ENCODE measurements around the gene SUPT5H.
"Not testable (repeated sequence)": the region's sequence is repeated elsewhere in the genome, so short reads cannot be mapped to it uniquely, and the experiment has no call there.

SUPT5H gene

DNA sequence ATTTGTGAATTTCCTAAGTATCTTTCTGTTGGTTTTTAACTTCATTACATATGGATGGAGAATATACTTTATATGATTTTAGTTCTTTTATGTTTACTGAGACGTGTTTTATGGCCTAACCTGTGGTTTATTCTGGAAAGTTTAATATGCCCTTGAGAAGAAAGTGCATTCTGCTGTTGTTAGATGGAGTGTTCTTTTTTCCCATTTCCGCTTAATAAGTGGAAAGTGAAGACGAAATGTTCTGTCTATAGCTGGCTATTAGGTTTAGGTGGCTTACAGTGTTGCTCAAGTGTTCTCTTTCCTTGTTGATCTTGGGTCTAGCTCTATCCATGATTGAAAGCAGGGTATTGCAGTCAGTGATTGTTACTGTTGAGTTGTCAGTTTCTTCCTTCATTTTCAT, 18.0 kb downstream of the SUPT5H start:
- peak overlapping the region; percentile 0 for H3K27ac Mint-ChIP-seq
- no peaks in the 10 kb centered on the region for H3K9me3 Mint-ChIP-seq
- H3K27me3 Mint-ChIP-seq = no peaks in the 10 kb centered on the region
- no peaks in the 10 kb centered on the region for H3K4me1 Mint-ChIP-seq (ENCODE audit: low read depth)
- no peak overlapping the region for H3K4me3 Mint-ChIP-seq
- peaks cover 73% of the 10 kb centered on the region for H3K36me3 Mint-ChIP-seq (ENCODE audit: low read depth)

DNA sequence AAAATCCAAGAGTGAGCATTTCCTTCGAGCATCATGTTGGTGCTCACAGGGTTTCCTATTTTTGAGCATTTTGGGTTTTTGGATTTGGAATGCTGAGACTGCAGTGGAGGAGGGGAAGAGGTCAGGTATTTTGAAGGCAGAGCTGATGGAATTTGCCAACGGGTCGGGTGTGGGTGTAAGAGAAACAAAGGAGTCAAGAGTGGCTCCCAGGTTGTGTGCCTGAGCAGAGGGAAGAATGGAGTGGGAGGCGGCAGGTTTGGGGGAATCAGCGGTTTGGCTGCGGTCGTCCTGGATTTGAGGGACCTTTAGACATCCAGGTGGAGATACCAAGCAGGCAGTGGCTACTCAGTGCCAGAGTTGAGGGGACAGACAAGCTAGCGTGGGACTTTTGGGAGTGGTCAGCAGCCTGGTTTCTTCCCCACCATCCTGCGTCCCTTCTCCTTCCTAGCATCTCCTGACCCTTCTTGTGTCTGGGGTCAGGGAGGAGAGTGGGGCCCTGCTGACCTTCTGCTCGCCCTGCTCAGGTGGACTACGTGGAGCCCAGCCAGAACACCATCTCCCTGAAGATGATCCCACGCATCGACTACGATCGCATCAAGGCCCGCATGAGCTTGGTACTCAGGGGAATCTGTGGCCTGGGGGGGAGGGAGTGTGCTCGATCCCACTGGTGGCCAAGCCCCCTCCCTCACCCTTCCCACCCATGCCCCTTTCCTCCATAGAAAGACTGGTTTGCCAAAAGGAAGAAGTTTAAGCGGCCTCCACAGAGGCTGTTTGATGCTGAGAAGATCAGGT, 20.8 kb downstream of the SUPT5H start:
- Mint-ChIP-seq H3K4me3 (no peak overlapping the region), H3K36me3 (ENCODE audit: low read depth) (peaks cover 79% of the 10 kb centered on the region), H3K4me1 (ENCODE audit: low read depth) (peaks cover 19% of the 10 kb centered on the region), H3K27me3 (no peaks in the 10 kb centered on the region), H3K27ac (no peak overlapping the region), H3K9me3 (no peaks in the 10 kb centered on the region)

DNA sequence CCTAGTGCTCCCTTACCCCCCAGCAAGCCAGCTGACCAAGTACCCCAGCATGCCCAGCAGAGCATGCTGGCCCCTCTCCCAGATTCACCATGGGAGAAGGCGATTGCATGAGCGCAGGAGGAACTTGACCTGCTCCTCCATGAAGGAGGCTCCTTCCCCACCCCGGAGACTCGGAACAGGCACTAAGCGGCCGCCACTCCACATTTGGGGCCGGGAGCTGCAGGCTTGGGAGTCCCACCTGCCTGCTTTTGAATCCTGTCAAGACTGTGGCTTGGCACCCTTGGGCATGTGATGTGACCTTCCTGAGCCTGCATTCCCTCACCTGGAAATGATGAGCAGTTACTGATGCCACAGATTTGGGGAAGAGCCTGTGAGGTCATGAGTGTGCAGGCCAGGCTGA, 22.6 kb downstream of the SUPT5H start:
- Mint-ChIP-seq H3K9me3 (no peaks in the 10 kb centered on the region), H3K27ac (no peak overlapping the region), H3K4me3 (no peak overlapping the region), H3K36me3 (ENCODE audit: low read depth) (peaks cover 85% of the 10 kb centered on the region), H3K4me1 (ENCODE audit: low read depth) (peaks cover 33% of the 10 kb centered on the region), H3K27me3 (no peaks in the 10 kb centered on the region)

DNA sequence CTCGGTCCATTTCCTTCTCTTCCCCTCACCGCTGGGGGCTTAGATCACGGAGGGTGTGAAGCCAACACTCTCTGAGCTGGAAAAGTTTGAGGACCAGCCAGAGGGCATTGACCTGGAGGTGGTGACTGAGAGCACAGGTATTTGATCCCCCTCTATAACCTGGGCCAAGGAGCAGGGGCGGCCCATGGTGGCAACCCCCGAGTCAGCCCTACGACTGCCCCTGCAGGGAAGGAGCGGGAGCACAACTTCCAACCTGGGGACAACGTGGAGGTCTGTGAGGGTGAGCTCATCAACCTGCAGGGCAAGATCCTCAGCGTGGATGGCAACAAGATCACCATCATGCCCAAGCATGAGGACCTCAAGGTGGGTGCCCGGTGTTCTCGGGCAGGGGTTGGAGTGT, 23.7 kb downstream of the SUPT5H start:
- peaks cover 33% of the 10 kb centered on the region for H3K4me1 Mint-ChIP-seq (ENCODE audit: low read depth)
- H3K4me3 Mint-ChIP-seq = no peak overlapping the region
- peak overlapping the region; percentile 94 for H3K27ac Mint-ChIP-seq
- no peaks in the 10 kb centered on the region for H3K9me3 Mint-ChIP-seq
- no peaks in the 10 kb centered on the region for H3K27me3 Mint-ChIP-seq
- H3K36me3 Mint-ChIP-seq (ENCODE audit: low read depth) = peaks cover 83% of the 10 kb centered on the region

DNA sequence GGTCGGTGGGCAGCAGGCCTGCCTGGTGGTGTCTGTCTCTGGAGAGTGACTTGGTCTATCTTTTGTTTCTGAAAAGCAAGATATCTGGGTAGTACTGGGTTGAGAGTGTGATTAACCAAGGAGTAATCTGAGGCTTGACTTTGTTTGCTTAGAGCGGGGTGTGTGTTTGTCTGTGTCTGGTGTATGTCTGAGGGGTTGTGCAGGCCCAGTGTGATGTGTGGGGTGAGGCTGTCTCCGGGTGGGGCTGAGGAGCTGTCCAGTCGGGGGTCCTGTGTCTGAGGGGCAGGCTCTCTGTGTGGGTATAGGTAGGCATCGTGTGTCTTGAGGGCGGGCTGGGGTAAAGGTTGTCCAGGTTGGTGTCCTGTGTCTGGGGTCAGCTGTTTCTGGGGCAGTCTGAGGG, 24.2 kb downstream of the SUPT5H start:
- peaks cover 33% of the 10 kb centered on the region for H3K4me1 Mint-ChIP-seq (ENCODE audit: low read depth)
- peaks cover 86% of the 10 kb centered on the region for H3K36me3 Mint-ChIP-seq (ENCODE audit: low read depth)
- no peaks in the 10 kb centered on the region for H3K9me3 Mint-ChIP-seq
- peak overlapping the region; percentile 94 for H3K27ac Mint-ChIP-seq
- no peak overlapping the region for H3K4me3 Mint-ChIP-seq
- no peaks in the 10 kb centered on the region for H3K27me3 Mint-ChIP-seq

DNA sequence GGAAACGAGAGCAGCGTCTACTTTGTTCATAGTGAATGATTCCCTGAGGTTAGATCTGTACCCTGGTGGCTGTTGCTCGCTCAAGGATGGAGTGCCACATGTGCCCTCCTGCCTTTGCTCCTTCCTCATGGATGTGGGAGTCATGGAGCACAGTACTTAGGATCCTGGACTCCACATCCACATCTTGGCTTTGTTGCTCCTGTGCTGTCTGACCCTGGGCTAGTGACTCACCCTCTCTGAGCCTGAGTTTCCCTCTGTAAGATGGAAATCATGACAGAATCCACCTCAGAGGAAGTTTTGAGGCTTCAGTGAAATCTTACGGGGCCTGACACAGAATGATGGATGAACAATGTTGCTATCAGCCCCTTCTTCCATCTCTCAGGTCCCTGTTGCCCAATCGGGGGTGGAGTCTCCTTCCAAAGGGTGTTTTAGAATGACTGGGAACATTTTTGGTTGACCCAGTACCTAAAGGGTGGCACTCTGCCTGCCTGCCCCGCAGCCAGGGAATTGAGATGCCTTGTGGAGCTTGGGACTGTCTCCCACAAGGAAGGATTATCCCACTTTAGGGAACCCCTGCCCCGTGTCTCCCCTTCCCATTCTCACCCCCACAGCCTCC, 25.4 kb downstream of the SUPT5H start:
- H3K36me3 Mint-ChIP-seq (ENCODE audit: low read depth) = peaks cover 83% of the 10 kb centered on the region
- H3K27ac Mint-ChIP-seq = peak overlapping the region; percentile 94
- H3K4me3 Mint-ChIP-seq = peak overlapping the region; percentile 11

DNA sequence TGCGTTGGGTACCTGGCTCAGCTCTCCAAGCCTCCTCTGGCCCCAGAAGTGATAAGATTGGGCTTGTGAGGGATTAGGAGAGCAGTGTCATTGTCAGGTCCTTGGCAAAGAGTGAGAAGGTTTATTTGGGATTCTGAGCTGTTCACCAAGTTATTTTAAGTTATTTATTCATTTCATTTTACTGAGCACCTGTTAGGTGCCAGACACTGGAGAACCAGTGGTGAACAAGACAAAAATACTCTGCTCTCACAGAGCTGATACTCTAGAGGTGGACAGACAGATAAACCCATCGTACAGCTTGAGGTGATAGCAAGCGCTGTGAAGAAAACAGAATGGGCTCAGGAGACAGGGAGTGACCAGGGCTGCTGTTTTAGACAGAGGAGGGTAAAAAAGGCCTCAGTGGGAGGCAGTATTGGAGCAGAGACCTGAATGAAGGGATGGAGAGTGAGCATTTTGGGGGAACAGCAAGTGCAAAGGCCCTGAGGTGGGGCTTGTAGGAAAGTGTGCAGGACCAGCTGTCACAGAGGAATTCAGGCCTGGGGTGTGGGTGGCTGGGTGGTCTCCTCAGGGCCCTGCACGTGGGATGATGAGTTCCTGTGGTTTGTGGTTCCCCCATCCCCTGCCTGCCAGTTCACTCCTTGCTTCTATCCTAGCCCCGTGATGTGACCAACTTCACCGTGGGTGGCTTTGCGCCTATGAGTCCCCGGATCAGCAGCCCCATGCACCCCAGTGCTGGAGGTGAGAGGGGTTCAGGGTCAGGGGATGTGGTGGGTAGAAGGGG, 26.6 kb downstream of the SUPT5H start:
- Mint-ChIP-seq H3K4me3 (peak overlapping the region; percentile 19), H3K36me3 (ENCODE audit: low read depth) (peaks cover 81% of the 10 kb centered on the region), H3K9me3 (no peaks in the 10 kb centered on the region), H3K4me1 (ENCODE audit: low read depth) (peaks cover 33% of the 10 kb centered on the region), H3K27me3 (no peaks in the 10 kb centered on the region), H3K27ac (peak overlapping the region; percentile 94)

More for the DNA sequence above, 25.4 kb downstream of the SUPT5H start:
- Mint-ChIP-seq H3K4me1 (ENCODE audit: low read depth) (peaks cover 33% of the 10 kb centered on the region), H3K9me3 (no peaks in the 10 kb centered on the region), H3K27me3 (no peaks in the 10 kb centered on the region)

DNA sequence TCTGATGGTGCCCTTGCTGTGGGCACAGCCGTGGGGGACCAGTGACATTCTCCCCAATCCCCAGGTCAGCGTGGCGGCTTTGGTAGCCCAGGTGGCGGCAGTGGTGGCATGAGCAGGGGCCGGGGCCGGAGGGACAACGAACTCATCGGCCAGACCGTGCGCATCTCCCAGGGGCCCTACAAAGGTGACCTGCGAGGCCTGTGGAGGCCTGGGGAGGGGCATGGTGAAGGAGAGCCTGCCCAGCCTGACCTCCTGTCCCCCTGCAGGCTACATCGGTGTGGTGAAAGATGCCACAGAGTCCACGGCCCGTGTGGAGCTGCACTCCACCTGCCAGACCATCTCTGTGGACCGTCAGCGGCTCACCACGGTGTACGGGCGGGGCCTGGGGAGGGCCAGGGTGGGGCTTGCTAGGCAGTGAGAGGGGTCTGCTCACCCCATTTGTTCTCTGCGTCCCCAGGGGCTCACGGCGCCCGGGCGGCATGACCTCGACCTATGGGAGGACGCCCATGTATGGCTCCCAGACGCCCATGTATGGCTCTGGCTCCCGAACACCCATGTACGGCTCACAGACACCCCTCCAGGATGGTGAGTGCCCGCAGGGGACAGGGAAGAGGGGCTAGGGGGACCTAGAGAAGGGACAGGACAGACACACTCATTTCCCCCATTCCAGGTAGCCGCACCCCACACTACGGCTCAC, 27.5 kb downstream of the SUPT5H start:
- Mint-ChIP-seq H3K4me3 (no peak overlapping the region), H3K36me3 (ENCODE audit: low read depth) (peaks cover 72% of the 10 kb centered on the region), H3K27me3 (no peaks in the 10 kb centered on the region), H3K9me3 (no peaks in the 10 kb centered on the region), H3K27ac (peak overlapping the region; percentile 94), H3K4me1 (ENCODE audit: low read depth) (peaks cover 33% of the 10 kb centered on the region)

DNA sequence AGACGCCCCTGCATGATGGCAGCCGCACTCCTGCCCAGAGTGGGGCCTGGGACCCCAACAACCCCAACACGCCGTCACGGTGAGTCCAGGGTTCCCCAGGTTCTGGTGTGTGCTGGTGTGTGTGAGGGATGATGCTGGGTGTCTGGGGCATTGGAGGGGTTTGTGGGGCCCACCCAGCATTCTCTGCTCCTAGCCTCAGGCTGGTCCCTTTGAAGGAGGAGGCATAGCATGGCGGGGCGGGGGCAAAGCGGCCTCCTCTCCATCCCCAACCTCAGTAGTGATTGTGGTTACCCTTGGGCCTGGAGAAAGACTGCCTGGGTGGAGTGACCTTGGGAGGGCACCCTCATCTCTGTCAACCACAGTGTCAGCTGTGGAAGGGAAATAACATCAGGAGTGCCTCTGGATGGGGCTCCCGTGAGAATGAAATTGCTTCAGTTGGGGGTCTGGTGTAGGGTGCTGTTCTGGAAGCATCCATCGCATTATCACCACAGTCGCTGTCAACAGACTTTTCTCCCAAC, 28.1 kb downstream of the SUPT5H start:
- no peak overlapping the region for H3K4me3 Mint-ChIP-seq
- H3K9me3 Mint-ChIP-seq = no peaks in the 10 kb centered on the region
- H3K36me3 Mint-ChIP-seq (ENCODE audit: low read depth) = peaks cover 66% of the 10 kb centered on the region
- peaks cover 33% of the 10 kb centered on the region for H3K4me1 Mint-ChIP-seq (ENCODE audit: low read depth)
- no peak overlapping the region for H3K27ac Mint-ChIP-seq
- no peaks in the 10 kb centered on the region for H3K27me3 Mint-ChIP-seq

DNA sequence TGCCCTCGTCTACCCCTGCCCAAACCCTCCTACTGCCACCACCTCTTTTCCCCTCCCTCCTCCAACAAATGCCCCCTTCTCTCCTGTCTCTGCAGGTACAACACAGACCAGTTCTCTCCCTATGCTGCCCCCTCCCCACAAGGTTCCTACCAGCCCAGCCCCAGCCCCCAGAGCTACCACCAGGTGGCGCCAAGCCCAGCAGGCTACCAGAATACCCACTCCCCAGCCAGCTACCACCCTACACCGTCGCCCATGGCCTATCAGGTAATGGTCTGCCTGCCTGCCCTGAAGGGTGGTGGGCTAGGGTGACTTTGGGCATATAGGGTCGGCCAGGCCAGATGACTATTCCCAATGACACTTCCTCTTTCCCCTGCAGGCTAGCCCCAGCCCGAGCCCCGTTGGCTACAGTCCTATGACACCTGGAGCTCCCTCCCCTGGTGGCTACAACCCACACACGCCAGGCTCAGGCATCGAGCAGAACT, 28.8 kb downstream of the SUPT5H start:
- Mint-ChIP-seq H3K36me3 (ENCODE audit: low read depth) (peaks cover 60% of the 10 kb centered on the region), H3K4me1 (ENCODE audit: low read depth) (peaks cover 33% of the 10 kb centered on the region), H3K9me3 (no peaks in the 10 kb centered on the region), H3K4me3 (no peak overlapping the region), H3K27ac (no peak overlapping the region), H3K27me3 (no peaks in the 10 kb centered on the region)

DNA sequence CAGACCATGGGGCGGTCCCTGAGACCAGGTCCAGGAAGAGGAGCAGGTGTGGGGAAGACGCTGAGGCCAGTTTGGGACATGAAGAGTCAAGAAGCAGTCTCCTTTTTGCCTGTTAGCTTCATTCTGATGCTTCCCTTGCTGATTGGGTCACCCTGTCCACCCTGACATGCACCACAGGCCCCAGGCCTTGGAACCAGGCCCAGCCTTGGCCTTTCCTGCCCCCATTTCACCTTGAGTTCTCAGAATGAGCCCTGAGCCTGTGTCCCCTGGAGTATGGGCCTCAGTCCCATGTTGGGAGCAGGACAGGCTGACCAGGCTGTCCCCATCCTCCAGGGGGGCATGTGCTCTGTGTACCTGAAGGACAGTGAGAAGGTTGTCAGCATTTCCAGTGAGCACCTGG, 30.4 kb downstream of the SUPT5H start:
- peaks cover 46% of the 10 kb centered on the region for H3K36me3 Mint-ChIP-seq (ENCODE audit: low read depth)

DNA sequence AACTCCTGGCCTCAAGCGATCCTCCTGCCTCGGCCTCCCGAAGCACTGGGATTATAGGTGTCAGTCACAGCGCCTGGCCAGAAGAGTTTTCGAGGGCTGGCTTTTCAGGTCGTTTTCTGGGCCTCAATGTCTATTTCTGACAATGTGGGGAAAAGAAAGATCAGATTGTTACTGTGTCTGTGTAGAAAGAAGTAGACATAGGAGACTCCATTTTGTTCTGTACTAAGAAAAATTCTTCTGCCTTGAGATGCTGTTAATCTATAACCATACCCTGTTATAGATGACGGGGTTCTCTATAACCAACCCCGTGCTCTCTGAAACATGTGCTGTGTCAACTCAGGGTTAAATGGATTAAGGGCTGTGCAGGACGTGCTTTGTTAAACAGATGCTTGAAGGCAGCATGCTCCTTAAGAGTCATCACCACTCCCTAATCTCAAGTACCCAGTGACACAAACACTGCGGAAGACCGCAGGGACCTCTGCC, 34.0 kb downstream of the SUPT5H start:
- Mint-ChIP-seq H3K4me1 (ENCODE audit: low read depth) (peaks cover 29% of the 10 kb centered on the region), H3K36me3 (ENCODE audit: low read depth) (peaks cover 30% of the 10 kb centered on the region), H3K4me3 (peak overlapping the region; percentile 96)
- H3K27ac Mint-ChIP-seq, H3K9me3 Mint-ChIP-seq, H3K27me3 Mint-ChIP-seq: not testable (repeated sequence)

More for the DNA sequence above, 30.4 kb downstream of the SUPT5H start:
- H3K4me3 Mint-ChIP-seq = no peak overlapping the region
- H3K4me1 Mint-ChIP-seq (ENCODE audit: low read depth) = peaks cover 31% of the 10 kb centered on the region
- no peak overlapping the region for H3K27ac Mint-ChIP-seq
- H3K9me3 Mint-ChIP-seq = no peaks in the 10 kb centered on the region
- no peaks in the 10 kb centered on the region for H3K27me3 Mint-ChIP-seq

DNA sequence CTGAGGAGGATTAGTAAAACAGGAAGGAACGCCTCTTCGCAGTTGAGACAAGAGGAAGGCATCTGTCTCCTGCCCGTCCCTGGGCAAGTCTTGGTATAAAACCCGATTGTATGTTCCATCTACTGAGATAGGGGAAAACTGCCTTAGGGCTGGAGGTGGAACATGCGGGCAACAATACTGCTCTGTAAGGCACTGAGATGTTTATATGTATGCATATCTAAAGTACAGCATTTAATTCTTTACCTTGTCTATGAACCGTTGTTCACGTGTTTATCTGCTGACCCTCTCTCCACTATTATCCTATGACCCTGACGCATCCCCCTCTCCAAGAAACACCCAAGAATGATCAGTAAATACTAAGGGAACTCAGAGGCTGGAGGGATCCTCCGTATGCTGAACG, 34.5 kb downstream of the SUPT5H start:
- Mint-ChIP-seq H3K9me3 (no peaks in the 10 kb centered on the region), H3K27me3 (no peaks in the 10 kb centered on the region), H3K4me3 (peak overlapping the region; percentile 96), H3K27ac (peak overlapping the region; percentile 88), H3K36me3 (ENCODE audit: low read depth) (peaks cover 28% of the 10 kb centered on the region), H3K4me1 (ENCODE audit: low read depth) (peaks cover 29% of the 10 kb centered on the region)
